Mammary epithelial cell (primary cell): ENCODE results near the gene FCHSD2.

ENCODE experiments used
- CTCF ChIP-seq, 2 donors: IDR thresholded peaks in 1 of 2; conservative IDR thresholded peaks in 1 of 2; 2 replicates each; pipeline ENCODE4 v1.5.1; 2011 to 2012; ENCODE audit warnings: inconsistent platforms in 2 of 2, low read length in 2 of 2, mild to moderate bottlenecking in 2 of 2, control low read depth in 1 of 2, low read depth in 1 of 2; ENCODE audit not compliant: insufficient read depth in 1 of 2; ENCODE audit errors: extremely low read depth in 1 of 2
- EZH2 ChIP-seq: IDR thresholded peaks from 2 replicates; pipeline ENCODE4 v1.6.1; 2012; ENCODE audit warnings: low read length, inconsistent platforms, borderline replicate concordance

- TF ChIP-seq CTCF (conservative IDR thresholded peaks at IDR 0.05 in 1 of 2, IDR thresholded peaks at IDR 0.05 in 1 of 2; ENCODE audit: extremely low read depth in 1 of 2, insufficient read depth in 1 of 2, low read depth in 1 of 2, low read length in 2 of 2): no peak
- TF ChIP-seq EZH2: no peak
Measured at GRCh38 chr11:73013021-73013420, 129.1 kb downstream of the FCHSD2 start.
